MG63 (cell line): ENCODE data around the gene PCDHA7. TPM values are rescaled to one million over a fixed set of nuclear protein-coding genes. Genes with fewer than 3 reads are reported as not detected.
"Not testable (repeated sequence)": the region's sequence is repeated elsewhere in the genome, so short reads cannot be mapped to it uniquely, and the experiment has no call there.

Source experiments
- DNase-seq: peaks from one replicate; pipeline ENCODE4 v3.0.0-alpha.2; 2020
- H3K27me3 ChIP-seq: fragments of 250-450 bp; sonication (Bioruptor Pico); 2 replicates; pipeline ENCODE4 v1.5.1; 2020; ENCODE audit warnings: mild to moderate bottlenecking, moderate library complexity
- H3K36me3 ChIP-seq: fragments of 250-450 bp; sonication (Bioruptor Pico); 2 replicates; pipeline ENCODE4 v1.5.1; 2020; ENCODE audit warnings: mild to moderate bottlenecking, moderate library complexity
- H3K4me3 ChIP-seq: fragments of 250-450 bp; sonication (Bioruptor Pico); 2 replicates; pipeline ENCODE4 v1.5.1; 2020; ENCODE audit warnings: mild to moderate bottlenecking, moderate library complexity
- H3K9me3 ChIP-seq: fragments of 250-450 bp; sonication (Bioruptor Pico); 2 replicates; pipeline ENCODE4 v1.5.1; 2020; ENCODE audit warnings: mild to moderate bottlenecking, moderate library complexity
- total RNA-seq: library from RNA; depleted of rRNA; stranded (reverse); fragments of >200 nt; shearing (Covaris generic); gene quantifications from 2 replicates; pipeline ENCODE4 v1.2.3, GENCODE V29; 2014; ENCODE audit warnings: low replicate concordance; rRNA removed

PCDHA7 gene, protein sequence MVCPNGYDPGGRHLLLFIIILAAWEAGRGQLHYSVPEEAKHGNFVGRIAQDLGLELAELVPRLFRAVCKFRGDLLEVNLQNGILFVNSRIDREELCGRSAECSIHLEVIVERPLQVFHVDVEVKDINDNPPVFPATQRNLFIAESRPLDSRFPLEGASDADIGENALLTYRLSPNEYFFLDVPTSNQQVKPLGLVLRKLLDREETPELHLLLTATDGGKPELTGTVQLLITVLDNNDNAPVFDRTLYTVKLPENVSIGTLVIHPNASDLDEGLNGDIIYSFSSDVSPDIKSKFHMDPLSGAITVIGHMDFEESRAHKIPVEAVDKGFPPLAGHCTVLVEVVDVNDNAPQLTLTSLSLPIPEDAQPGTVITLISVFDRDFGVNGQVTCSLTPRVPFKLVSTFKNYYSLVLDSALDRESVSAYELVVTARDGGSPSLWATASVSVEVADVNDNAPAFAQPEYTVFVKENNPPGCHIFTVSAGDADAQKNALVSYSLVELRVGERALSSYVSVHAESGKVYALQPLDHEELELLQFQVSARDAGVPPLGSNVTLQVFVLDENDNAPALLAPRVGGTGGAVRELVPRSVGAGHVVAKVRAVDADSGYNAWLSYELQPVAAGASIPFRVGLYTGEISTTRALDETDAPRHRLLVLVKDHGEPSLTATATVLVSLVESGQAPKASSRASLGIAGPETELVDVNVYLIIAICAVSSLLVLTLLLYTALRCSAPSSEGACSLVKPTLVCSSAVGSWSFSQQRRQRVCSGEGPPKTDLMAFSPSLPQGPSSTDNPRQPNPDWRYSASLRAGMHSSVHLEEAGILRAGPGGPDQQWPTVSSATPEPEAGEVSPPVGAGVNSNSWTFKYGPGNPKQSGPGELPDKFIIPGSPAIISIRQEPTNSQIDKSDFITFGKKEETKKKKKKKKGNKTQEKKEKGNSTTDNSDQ
- total RNA-seq, result 0.10 TPM in 1 of 2 replicates, not detected in the other

DNA sequence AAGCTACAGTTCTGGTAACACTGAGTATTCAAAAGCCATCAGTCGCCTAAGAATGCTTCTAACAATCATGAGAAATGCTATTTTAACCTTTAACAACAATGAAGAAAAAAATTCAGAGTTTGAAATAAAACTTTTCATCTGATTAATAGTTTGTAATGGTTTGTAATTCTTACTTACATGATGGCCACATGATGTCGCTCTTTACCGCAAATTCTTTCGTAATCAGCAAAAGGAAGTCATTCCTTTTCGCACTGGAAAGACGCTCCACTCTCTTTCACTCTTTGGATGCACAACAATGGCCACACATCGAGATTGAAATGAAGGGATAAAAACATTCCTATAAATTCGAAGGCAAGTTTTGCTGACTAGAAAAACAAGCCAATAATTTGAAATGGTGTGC is at the start of gene PCDHA7:
PCDHA7 (plus strand) TSS at position 277 of the 400 bp plus-strand sequence; CDS start at position 392, 115 bp downstream.
- Histone ChIP-seq H3K27me3 (peaks cover 7% of the 10 kb centered on the region), H3K9me3 (peaks cover 8% of the 10 kb centered on the region), H3K36me3 (no peaks in the 10 kb centered on the region), H3K4me3 (no peak within 1 kb of the TSS)
- no peak for DNase-seq

DNA sequence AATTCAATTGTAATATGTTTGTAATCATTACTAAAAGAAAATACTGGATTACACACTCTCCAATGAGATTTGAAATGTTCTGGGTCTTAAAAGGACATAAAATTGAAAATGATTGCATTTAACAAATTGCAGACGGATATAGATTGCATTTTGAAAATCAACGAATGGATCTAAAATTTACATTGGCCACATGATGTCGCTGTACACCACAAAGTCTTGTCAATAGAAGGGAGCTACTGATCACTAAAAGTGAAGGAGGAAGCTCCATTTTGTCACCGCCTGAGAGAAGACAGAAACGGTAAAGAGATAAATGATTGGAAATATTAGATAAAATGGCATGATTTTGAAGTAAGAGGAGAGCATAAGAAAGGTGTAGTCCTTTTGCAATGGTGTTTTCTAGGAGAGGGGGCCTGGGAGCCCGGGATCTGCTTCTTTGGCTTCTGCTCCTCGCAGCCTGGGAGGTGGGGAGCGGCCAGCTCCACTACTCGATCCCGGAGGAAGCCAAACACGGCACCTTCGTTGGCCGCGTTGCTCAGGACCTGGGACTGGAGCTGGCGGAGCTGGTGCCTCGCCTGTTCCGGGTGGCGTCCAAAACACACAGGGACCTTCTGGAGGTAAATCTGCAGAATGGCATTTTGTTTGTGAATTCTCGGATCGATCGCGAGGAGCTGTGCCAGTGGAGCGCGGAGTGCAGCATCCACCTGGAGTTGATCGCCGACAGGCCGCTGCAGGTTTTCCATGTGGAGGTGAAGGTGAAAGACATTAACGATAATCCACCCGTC is 48.0 kb upstream of the PCDHA7 start, which contains the start of gene PCDHA1:
PCDHA1 (plus strand) TSS at position 236 of the 782 bp plus-strand sequence.
- no peaks in the 10 kb centered on the region for H3K36me3 ChIP-seq
- no peak within 1 kb of the TSS for H3K4me3 ChIP-seq
- DNase-seq, result no peak
- peaks cover 4% of the 10 kb centered on the region; the same call in 1 of the 2 replicates for H3K27me3 ChIP-seq
- peaks cover 11% of the 10 kb centered on the region for H3K9me3 ChIP-seq

DNA sequence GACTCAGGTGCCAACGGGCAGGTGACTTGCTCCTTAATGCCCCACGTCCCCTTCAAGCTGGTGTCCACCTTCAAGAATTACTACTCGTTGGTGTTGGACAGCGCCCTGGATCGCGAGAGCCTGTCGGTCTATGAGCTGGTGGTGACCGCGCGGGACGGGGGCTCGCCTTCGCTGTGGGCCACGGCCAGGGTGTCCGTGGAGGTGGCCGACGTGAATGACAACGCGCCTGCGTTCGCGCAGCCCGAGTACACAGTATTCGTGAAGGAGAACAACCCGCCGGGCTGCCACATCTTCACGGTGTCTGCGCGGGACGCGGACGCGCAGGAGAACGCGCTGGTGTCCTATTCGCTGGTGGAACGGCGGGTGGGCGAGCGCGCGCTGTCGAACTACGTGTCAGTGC is 46.6 kb upstream of the PCDHA7 start:
- H3K27me3 ChIP-seq, DNase-seq, H3K36me3 ChIP-seq, H3K4me3 ChIP-seq: not testable (repeated sequence)
- H3K9me3 ChIP-seq, result peaks cover 11% of the 10 kb centered on the region

DNA sequence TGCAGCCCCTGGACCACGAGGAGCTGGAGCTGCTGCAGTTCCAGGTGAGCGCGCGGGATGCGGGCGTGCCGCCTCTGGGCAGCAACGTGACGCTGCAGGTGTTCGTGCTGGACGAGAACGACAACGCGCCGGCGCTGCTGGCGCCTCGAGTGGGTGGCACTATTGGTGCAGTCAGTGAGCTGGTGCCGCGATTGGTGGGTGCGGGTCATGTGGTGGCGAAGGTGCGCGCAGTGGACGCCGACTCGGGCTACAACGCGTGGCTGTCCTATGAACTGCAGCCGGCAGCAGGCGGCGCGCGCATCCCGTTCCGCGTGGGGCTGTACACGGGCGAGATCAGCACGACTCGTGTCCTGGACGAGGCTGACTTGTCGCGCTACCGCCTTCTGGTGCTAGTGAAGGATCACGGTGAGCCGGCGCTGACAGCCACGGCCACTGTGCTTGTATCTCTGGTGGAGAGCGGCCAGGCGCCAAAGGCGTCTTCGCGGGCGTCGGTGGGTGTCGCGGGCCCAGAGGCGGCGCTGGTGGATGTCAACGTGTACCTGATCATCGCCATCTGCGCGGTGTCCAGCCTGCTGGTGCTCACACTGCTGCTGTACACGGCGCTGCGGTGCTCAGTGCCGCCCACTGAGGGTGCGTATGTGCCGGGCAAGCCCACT is 46.1 kb upstream of the PCDHA7 start:
- H3K27me3 ChIP-seq, DNase-seq, H3K4me3 ChIP-seq, H3K36me3 ChIP-seq: not testable (repeated sequence)
- H3K9me3 ChIP-seq, result peaks cover 11% of the 10 kb centered on the region

DNA sequence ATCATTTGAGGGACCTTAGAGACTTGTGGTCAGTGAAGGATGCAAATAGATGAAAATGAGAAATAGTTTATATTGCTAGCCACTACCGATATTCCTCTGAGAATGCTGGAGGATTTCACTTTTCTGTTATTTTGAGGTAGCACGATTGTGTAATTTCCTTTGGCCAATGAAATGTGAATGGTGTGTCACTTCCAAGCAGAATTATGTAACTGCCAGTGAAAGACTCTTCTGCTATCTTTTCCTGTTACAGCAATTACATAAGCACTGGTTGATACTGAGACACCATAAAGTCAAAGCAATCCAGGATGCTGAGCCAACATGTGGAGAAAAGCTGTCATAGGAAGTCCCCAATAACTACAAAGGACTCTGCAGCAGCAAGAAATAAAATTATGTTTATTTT is 43.0 kb upstream of the PCDHA7 start:
- Histone ChIP-seq H3K4me3 (no peak overlapping the region), H3K27me3 (peaks cover 4% of the 10 kb centered on the region; the same call in 1 of the 2 replicates), H3K9me3 (peaks cover 14% of the 10 kb centered on the region), H3K36me3 (no peaks in the 10 kb centered on the region)
- no peak for DNase-seq

DNA sequence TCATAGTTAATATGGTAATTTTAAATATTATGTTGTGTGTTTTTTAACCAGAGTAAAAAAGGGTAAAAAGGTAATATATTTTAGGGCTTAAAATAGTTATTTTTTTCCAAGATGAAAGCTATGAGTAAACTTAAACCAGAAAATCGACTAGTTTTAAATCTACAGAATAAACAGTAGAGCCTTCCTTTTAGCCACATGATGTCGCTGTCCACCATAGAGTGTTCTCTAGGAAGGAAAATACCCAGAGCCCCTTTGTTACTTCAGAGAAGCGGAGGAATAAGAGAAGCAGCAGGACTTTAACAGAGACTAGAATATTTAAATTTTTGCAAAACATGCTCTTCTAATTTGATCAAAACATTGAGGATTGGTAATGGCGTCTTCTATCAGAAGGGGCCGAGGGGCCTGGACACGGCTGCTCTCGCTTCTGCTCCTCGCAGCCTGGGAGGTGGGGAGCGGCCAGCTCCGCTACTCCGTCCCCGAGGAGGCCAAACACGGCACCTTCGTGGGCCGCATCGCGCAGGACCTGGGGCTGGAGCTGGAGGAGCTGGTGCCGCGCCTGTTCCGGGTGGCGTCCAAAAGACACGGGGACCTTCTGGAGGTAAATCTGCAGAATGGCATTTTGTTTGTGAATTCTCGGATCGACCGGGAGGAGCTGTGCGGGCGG is 39.3 kb upstream of the PCDHA7 start, which contains the start of gene PCDHA2:
PCDHA2 (plus strand) TSS at position 258 of the 664 bp plus-strand sequence.
- DNase-seq, result no peak
- Histone ChIP-seq H3K27me3 (no peaks in the 10 kb centered on the region), H3K9me3 (peaks cover 9% of the 10 kb centered on the region), H3K36me3 (no peaks in the 10 kb centered on the region), H3K4me3 (peak within 1 kb of the TSS; percentile 35)

DNA sequence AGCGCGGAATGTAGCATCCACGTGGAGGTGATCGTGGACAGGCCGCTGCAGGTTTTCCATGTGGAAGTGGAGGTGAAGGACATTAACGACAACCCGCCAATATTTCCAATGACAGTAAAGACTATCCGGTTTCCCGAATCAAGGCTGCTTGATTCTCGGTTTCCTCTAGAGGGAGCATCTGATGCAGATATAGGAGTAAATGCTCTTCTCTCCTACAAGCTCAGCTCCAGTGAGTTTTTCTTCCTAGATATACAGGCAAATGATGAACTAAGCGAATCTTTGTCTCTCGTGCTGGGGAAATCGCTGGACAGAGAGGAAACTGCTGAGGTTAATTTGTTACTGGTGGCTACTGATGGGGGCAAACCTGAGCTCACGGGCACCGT is 38.8 kb upstream of the PCDHA7 start:
- peak overlapping the region; percentile 35 for H3K4me3 ChIP-seq
- no peaks in the 10 kb centered on the region for H3K27me3 ChIP-seq
- DNase-seq, result no peak
- H3K36me3 ChIP-seq, result no peaks in the 10 kb centered on the region
- peaks cover 9% of the 10 kb centered on the region for H3K9me3 ChIP-seq

DNA sequence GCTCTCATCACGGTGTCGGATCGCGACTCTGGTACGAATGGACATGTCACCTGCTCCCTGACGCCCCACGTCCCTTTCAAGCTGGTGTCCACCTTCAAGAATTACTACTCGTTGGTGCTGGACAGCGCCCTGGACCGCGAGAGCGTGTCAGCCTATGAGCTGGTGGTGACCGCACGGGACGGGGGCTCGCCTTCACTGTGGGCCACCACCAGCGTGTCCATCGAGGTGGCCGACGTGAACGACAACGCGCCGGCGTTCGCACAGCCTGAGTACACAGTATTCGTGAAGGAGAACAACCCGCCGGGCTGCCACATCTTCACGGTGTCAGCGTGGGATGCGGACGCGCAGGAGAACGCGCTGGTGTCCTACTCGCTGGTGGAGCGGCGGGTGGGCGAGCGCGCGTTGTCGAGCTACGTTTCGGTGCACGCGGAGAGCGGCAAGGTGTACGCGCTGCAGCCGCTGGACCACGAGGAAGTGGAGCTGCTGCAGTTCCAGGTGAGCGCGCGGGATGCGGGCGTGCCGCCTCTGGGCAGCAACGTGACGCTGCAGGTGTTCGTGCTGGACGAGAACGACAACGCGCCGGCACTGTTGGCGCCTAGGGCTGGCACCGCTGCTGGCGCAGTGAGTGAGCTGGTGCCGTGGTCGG is 37.9 kb upstream of the PCDHA7 start:
- H3K27me3 ChIP-seq, H3K36me3 ChIP-seq, H3K4me3 ChIP-seq, DNase-seq: not testable (repeated sequence)
- H3K9me3 ChIP-seq, result peaks cover 13% of the 10 kb centered on the region

DNA sequence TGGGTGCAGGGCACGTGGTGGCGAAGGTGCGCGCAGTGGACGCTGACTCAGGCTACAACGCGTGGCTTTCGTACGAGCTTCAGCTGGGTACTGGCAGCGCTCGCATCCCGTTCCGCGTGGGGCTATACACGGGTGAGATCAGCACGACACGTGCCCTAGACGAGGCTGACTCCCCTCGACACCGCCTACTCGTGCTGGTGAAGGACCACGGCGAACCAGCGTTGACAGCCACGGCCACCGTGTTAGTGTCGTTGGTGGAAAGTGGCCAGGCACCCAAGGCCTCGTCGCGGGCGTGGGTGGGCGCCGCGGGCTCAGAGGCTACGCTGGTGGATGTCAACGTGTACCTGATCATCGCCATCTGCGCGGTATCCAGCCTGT is 37.4 kb upstream of the PCDHA7 start:
- Histone ChIP-seq H3K9me3 (peaks cover 17% of the 10 kb centered on the region), H3K36me3 (no peaks in the 10 kb centered on the region), H3K27me3 (no peaks in the 10 kb centered on the region)

DNA sequence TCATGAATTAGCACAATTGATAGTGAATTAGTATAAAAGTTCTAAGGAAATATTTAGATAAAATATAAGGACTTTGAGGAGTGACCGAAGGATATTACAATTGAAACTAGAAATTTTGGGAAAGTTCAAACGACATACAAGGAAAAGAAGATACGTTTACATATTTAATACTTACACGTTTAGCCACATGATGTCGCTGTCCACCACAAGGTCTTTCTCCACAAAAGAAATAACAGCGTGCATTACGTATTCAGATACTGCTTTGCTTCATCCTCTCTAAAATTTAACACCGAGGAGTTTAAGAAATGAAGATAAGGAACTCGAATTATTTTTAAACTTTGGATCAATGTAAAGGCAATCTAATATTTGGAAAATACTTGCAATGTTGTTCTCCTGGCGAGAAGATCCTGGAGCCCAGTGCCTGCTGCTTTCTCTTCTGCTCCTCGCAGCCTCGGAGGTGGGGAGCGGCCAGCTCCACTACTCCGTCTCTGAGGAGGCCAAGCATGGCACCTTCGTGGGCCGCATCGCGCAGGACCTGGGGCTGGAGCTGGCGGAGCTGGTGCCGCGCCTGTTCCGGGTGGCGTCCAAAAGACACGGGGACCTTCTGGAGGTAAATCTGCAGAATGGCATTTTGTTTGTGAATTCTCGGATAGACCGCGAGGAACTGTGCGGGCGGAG is 33.1 kb upstream of the PCDHA7 start, which contains the start of gene PCDHA3:
PCDHA3 (plus strand) TSS at position 242 of the 678 bp plus-strand sequence.
- no peak for DNase-seq
- H3K36me3 ChIP-seq, result no peaks in the 10 kb centered on the region
- H3K27me3 ChIP-seq, result no peaks in the 10 kb centered on the region
- H3K4me3 ChIP-seq, result peak within 1 kb of the TSS; percentile 16; the same call in 1 of the 2 replicates
- peaks cover 8% of the 10 kb centered on the region for H3K9me3 ChIP-seq

More for the DNA sequence above, 37.4 kb upstream of the PCDHA7 start:
- H3K4me3 ChIP-seq, result no peak overlapping the region
- no peak for DNase-seq

DNA sequence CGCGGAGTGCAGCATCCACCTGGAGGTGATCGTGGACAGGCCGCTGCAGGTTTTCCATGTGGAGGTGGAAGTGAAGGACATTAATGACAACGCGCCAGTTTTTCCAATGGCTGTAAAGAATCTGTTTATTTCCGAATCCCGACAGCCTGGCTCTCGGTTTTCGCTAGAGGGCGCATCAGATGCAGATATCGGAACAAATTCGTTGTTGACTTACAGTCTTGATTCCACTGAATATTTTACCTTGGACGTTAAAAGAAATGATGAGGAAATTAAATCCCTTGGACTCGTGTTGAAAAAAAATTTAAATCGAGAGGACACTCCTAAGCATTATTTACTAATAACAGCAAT is 32.6 kb upstream of the PCDHA7 start:
- DNase-seq, result no peak
- Histone ChIP-seq H3K27me3 (no peaks in the 10 kb centered on the region), H3K4me3 (peak overlapping the region; percentile 16; the same call in 1 of the 2 replicates), H3K9me3 (peaks cover 8% of the 10 kb centered on the region), H3K36me3 (no peaks in the 10 kb centered on the region)

DNA sequence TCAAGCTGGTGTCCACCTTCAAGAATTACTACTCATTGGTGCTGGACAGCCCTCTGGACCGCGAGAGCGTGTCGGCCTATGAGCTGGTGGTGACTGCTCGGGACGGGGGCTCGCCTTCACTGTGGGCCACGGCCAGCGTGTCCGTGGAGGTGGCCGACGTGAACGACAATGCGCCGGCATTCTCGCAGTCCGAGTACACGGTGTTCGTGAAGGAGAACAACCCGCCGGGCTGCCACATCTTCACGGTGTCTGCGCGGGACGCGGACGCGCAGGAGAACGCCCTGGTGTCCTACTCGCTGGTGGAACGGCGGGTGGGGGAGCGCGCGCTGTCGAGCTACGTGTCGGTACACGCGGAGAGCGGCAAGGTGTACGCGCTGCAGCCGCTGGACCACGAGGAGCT is 31.7 kb upstream of the PCDHA7 start:
- H3K27me3 ChIP-seq, H3K36me3 ChIP-seq, H3K9me3 ChIP-seq, H3K4me3 ChIP-seq, DNase-seq: not testable (repeated sequence)

DNA sequence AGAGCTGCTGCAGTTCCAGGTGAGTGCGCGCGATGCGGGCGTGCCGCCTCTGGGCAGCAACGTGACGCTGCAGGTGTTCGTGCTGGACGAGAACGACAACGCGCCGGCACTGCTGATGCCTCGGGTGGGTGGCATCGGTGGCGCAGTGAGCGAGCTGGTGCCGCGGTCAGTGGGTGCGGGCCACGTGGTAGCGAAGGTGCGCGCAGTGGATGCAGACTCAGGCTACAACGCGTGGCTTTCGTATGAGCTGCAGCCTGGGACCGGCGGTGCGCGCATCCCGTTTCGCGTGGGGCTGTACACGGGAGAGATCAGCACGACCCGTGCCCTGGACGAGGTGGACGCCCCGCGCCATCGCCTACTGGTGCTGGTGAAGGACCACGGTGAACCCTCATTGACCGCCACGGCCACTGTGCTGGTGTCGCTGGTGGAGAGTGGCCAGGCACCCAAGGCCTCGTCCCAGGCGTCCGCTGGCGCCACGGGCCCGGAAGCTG is 31.2 kb upstream of the PCDHA7 start:
- H3K27me3 ChIP-seq, result no peaks in the 10 kb centered on the region
- no peak overlapping the region for H3K4me3 ChIP-seq
- DNase-seq, result no peak
- peaks cover 8% of the 10 kb centered on the region for H3K9me3 ChIP-seq
- H3K36me3 ChIP-seq, result no peaks in the 10 kb centered on the region
